K562 (cell line): ENCODE measurements around the gene ATPAF2. TPM values are rescaled to one million over a fixed set of nuclear protein-coding genes. Genes with fewer than 3 reads are reported as not detected.
A peak's percentile ranks its signal among the peaks of the same experiment; 100 is the strongest.

ENCODE experiments used
- HLTF ChIP-seq: fragments of 450-650 bp; IDR thresholded peaks from 2 replicates; pipeline ENCODE4 v1.6.1; 2016
- HNRNPLL ChIP-seq: fragments of 200-400 bp; formaldehyde crosslinking; IDR thresholded peaks from 2 replicates; pipeline ENCODE4 v1.6.1; 2017; ENCODE audit warnings: low read length, low read depth, mild to moderate bottlenecking; ENCODE audit not compliant: poor library complexity, severe bottlenecking
- ILF3 ChIP-seq: fragments of 450-650 bp; IDR thresholded peaks from 2 replicates; pipeline ENCODE4 v1.6.1; 2018; ENCODE audit warnings: antibody characterized with exemption, mild to moderate bottlenecking, moderate library complexity, borderline replicate concordance
- KDM4B ChIP-seq, 2 experiments: fragments of 450-650 bp in 1 of 2; sonication (generic) in 1 of 2; IDR thresholded peaks; 2 replicates each; pipeline ENCODE4 v1.6.1; 2016 to 2017; ENCODE audit warnings: borderline replicate concordance in 2 of 2, antibody characterized with exemption in 1 of 2, low read depth in 1 of 2, mild to moderate bottlenecking in 1 of 2
- KLF1 ChIP-seq: fragments of 450-650 bp; IDR thresholded peaks from 2 replicates; pipeline ENCODE4 v1.6.1; 2016; ENCODE audit warnings: missing genetic modification characterization, missing compliant biosample characterization
- PCBP1 ChIP-seq: fragments of 200-400 bp; formaldehyde crosslinking; IDR thresholded peaks from 2 replicates; pipeline ENCODE4 v1.6.1; 2018; ENCODE audit warnings: mild to moderate bottlenecking, low read depth, low read length; ENCODE audit not compliant: poor library complexity, severe bottlenecking
- PPARD ChIP-seq: fragments of 250-450 bp; sonication (Bioruptor Pico); IDR thresholded peaks from 2 replicates; pipeline ENCODE4 v1.8.0; 2022; ENCODE audit warnings: inconsistent platforms, mild to moderate bottlenecking, moderate library complexity
- TCF7L2 ChIP-seq: fragments of 150-350 bp; IDR thresholded peaks from 2 replicates; pipeline ENCODE4 v1.6.1; 2016; ENCODE audit warnings: low read depth, mild to moderate bottlenecking, low read length, moderate library complexity
- ZNF133 ChIP-seq: fragments of 250-450 bp; sonication (Bioruptor Pico); IDR thresholded peaks from 2 replicates; pipeline ENCODE4 v1.4.0; 2020; ENCODE audit warnings: mild to moderate bottlenecking
- ZNF23 ChIP-seq: fragments of 250-450 bp; sonication (Bioruptor Pico); IDR thresholded peaks from 2 replicates; pipeline ENCODE4 v1.4.0; 2020; ENCODE audit warnings: mild to moderate bottlenecking
- ZNF324 ChIP-seq: fragments of 250-450 bp; sonication (Bioruptor Pico); IDR thresholded peaks from 2 replicates; pipeline ENCODE4 v1.4.0; 2020; ENCODE audit warnings: mild to moderate bottlenecking
- ZNF77 ChIP-seq: fragments of 250-450 bp; sonication (Bioruptor Pico); IDR thresholded peaks from 2 replicates; pipeline ENCODE4 v1.5.0; 2020
- ZNF780A ChIP-seq: fragments of 250-450 bp; sonication (Bioruptor Pico); IDR thresholded peaks from 2 replicates; pipeline ENCODE4 v1.5.0; 2021; ENCODE audit warnings: mild to moderate bottlenecking
- polyA plus RNA-seq, 8 experiments: library from polyadenylated mRNA; depleted of rRNA in 4 of 8; stranded (reverse) in 5 of 8; unstranded in 3 of 8; fragments of >200 nt; fragmentation: Nextera tagmentation in 2 of 8; fragmentation: Illumina TruSeq in 1 of 8; extraction: Ambion mirVana in 2 of 8; extraction: Trizol in 1 of 8; gene quantifications; 2 replicates each; pipeline versions ENCODE4 v1.2.1 to v1.2.3, GENCODE V29; 2011 to 2014; ENCODE audit warnings: inconsistent platforms in 1 of 8, missing spikeins in 1 of 8
- total RNA-seq, 7 experiments: library from RNA; depleted of rRNA in 6 of 7; stranded (reverse); fragments of >200 nt in 6 of 7; fragmentation: Illumina TruSeq in 2 of 7; extraction: Trizol in 2 of 7; gene quantifications; 2 replicates each; pipeline versions ENCODE4 v1.2.1 to v1.2.3, GENCODE V29; 2011 to 2021; ENCODE audit warnings: low replicate concordance in 1 of 7
- TF ChIP-seq, protein P1 (sequence below), 2 experiments: fragments of 200-800 bp in 1 of 2; sonication (Bioruptor generic) in 1 of 2; sonication (generic) in 1 of 2; formaldehyde crosslinking in 1 of 2; IDR thresholded peaks in 1 of 2; conservative IDR thresholded peaks in 1 of 2; 2 replicates each; pipeline versions ENCODE4 v1.5.0 to v1.6.1; 2016 to 2020; ENCODE audit warnings: missing compliant biosample characterization in 1 of 2, missing genetic modification characterization in 1 of 2, missing genetic modification reagents in 1 of 2
- TF ChIP-seq, protein P2 (sequence below): fragments of 450-650 bp; IDR thresholded peaks from one replicate; pipeline ENCODE4 v1.6.1; 2018; ENCODE audit warnings: mild to moderate bottlenecking, moderate library complexity; ENCODE audit not compliant: partially characterized antibody
- TF ChIP-seq, protein P3 (sequence below), 2 experiments: fragments of 150-350 bp in 1 of 2; IDR thresholded peaks; 2 replicates each; pipeline ENCODE4 v1.6.1; 2012 to 2016; ENCODE audit warnings: low read depth in 2 of 2, low read length in 2 of 2, mild to moderate bottlenecking in 1 of 2, moderate library complexity in 1 of 2
- TF ChIP-seq, protein P4 (sequence below), 2 experiments: fragments of 450-650 bp; IDR thresholded peaks; 2 replicates each; pipeline ENCODE4 v1.6.1; 2016
- TF ChIP-seq, protein P5 (sequence below): fragments of 450-650 bp; IDR thresholded peaks from 2 replicates; pipeline ENCODE4 v1.6.1; 2016

Gene ATPAF2
- total and polyA plus RNA-seq, 9 of the 15 experiments (the other 6 are each of a cell fraction or from before 2014, with no cell fraction given): 2.1 to 19.2 (median 11.3) TPM

DNA sequence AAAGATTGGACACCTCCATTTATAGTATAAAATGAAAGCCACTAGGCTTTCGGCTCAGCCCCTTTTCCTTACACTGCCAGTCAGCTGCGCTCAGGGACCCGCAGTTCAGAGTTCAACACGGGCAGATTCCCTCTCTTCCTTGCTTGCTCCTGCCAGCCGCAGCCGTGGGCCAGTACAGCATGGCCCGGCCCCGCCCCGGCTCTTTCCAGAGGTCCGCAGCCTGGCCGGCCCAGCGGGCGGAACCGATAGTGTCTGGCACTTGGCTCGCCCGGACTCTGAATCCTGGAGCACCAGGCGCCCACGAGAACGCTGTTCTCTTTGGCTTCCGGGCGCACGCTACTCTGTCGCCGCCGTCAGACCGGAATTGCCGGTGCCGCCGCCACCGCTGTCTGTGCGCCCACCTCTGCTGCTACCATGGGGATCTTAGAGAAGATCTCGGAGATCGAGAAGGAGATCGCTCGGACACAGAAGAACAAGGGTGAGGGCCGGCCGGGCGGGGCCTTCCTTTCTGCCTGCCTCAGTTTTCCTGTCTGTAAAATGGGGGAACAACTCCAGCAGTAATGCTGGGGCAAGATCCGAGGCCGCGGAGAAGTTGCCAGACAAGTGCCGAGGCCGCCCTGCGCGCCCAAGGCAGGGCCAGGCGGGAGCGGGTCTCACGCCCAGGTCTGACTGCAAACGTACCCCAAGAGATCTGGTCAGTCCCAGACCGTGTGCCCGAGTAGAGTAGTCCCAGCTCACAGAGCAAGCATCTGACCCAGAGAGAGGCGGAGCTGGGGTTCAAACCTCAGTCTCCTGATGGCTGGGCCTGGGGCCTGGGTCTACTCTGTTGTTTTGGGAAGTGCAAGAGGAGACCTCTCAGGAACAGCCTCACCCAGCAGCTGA is 48.9 kb upstream of the ATPAF2 start, which contains the start of gene DRG2 (continued):
- TF ChIP-seq KLF1 (tag) (0 out of 2 replicates have a peak, but pooled peaks have one; percentile 29), ILF3 (no peak), PPARD (CRISPR knock-in tag) (no peak), KDM4B (IDR thresholded peaks at IDR 0.05; ENCODE audit: borderline replicate concordance in 2 of 2, low read depth in 1 of 2) (peak in 1 of 2 experiments; percentile 82; a peak in 1 of 4 replicates), HLTF (no peak), PCBP1 (peak; percentile 27), TCF7L2 (no peak), ZNF23 (CRISPR knock-in tag) (no peak), HNRNPLL (peak; percentile 88), ZNF133 (no peak), ZNF780A (CRISPR knock-in tag) (no peak), ZNF324 (no peak), ZNF77 (CRISPR knock-in tag) (no peak)
- TF ChIP-seq, protein P1, sequence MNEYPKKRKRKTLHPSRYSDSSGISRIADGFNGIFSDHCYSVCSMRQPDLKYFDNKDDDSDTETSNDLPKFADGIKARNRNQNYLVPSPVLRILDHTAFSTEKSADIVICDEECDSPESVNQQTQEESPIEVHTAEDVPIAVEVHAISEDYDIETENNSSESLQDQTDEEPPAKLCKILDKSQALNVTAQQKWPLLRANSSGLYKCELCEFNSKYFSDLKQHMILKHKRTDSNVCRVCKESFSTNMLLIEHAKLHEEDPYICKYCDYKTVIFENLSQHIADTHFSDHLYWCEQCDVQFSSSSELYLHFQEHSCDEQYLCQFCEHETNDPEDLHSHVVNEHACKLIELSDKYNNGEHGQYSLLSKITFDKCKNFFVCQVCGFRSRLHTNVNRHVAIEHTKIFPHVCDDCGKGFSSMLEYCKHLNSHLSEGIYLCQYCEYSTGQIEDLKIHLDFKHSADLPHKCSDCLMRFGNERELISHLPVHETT (CRISPR knock-in tag; conservative IDR thresholded peaks at IDR 0.05 in 1 of 2, IDR thresholded peaks at IDR 0.05 in 1 of 2): peak in 1 of 2 experiments; percentile 92; a peak in 2 of 4 replicates
- TF ChIP-seq, protein P2, sequence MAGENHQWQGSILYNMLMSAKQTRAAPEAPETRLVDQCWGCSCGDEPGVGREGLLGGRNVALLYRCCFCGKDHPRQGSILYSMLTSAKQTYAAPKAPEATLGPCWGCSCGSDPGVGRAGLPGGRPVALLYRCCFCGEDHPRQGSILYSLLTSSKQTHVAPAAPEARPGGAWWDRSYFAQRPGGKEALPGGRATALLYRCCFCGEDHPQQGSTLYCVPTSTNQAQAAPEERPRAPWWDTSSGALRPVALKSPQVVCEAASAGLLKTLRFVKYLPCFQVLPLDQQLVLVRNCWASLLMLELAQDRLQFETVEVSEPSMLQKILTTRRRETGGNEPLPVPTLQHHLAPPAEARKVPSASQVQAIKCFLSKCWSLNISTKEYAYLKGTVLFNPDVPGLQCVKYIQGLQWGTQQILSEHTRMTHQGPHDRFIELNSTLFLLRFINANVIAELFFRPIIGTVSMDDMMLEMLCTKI: no peak
- TF ChIP-seq, protein P3, sequence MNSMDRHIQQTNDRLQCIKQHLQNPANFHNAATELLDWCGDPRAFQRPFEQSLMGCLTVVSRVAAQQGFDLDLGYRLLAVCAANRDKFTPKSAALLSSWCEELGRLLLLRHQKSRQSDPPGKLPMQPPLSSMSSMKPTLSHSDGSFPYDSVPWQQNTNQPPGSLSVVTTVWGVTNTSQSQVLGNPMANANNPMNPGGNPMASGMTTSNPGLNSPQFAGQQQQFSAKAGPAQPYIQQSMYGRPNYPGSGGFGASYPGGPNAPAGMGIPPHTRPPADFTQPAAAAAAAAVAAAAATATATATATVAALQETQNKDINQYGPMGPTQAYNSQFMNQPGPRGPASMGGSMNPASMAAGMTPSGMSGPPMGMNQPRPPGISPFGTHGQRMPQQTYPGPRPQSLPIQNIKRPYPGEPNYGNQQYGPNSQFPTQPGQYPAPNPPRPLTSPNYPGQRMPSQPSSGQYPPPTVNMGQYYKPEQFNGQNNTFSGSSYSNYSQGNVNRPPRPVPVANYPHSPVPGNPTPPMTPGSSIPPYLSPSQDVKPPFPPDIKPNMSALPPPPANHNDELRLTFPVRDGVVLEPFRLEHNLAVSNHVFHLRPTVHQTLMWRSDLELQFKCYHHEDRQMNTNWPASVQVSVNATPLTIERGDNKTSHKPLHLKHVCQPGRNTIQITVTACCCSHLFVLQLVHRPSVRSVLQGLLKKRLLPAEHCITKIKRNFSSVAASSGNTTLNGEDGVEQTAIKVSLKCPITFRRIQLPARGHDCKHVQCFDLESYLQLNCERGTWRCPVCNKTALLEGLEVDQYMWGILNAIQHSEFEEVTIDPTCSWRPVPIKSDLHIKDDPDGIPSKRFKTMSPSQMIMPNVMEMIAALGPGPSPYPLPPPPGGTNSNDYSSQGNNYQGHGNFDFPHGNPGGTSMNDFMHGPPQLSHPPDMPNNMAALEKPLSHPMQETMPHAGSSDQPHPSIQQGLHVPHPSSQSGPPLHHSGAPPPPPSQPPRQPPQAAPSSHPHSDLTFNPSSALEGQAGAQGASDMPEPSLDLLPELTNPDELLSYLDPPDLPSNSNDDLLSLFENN (IDR thresholded peaks at IDR 0.05; ENCODE audit: low read depth in 2 of 2, low read length in 2 of 2): peak in 1 of 2 experiments; percentile 48; a peak in 1 of 4 replicates
- TF ChIP-seq, protein P4, sequence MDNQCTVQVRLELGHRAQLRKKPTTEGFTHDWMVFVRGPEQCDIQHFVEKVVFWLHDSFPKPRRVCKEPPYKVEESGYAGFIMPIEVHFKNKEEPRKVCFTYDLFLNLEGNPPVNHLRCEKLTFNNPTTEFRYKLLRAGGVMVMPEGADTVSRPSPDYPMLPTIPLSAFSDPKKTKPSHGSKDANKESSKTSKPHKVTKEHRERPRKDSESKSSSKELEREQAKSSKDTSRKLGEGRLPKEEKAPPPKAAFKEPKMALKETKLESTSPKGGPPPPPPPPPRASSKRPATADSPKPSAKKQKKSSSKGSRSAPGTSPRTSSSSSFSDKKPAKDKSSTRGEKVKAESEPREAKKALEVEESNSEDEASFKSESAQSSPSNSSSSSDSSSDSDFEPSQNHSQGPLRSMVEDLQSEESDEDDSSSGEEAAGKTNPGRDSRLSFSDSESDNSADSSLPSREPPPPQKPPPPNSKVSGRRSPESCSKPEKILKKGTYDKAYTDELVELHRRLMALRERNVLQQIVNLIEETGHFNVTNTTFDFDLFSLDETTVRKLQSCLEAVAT (IDR thresholded peaks at IDR 0.05): no peak
- TF ChIP-seq, protein P5, sequence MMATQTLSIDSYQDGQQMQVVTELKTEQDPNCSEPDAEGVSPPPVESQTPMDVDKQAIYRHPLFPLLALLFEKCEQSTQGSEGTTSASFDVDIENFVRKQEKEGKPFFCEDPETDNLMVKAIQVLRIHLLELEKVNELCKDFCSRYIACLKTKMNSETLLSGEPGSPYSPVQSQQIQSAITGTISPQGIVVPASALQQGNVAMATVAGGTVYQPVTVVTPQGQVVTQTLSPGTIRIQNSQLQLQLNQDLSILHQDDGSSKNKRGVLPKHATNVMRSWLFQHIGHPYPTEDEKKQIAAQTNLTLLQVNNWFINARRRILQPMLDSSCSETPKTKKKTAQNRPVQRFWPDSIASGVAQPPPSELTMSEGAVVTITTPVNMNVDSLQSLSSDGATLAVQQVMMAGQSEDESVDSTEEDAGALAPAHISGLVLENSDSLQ: no peak
